ENCODE results near the gene TBC1D12. TPM values are rescaled to one million over a fixed set of nuclear protein-coding genes. Genes with fewer than 3 reads are reported as not detected.

Gene TBC1D12
- total RNA-seq, 1 donor from 2014 or later = 5.1 TPM

GRCh38 chr10:94430701-94431100 lies 28.4 kb downstream of the TBC1D12 start:
- no peak for TF ChIP-seq CTCF (IDR thresholded peaks at IDR 0.05; ENCODE audit: partially characterized antibody, unreplicated experiment)
- H3K4me3 Mint-ChIP-seq (ENCODE audit: unreplicated experiment) = no peak overlapping the region

GRCh38 chr10:94432443-94432842 lies 30.1 kb downstream of the TBC1D12 start:
- H3K9me3 Mint-ChIP-seq (ENCODE audit: unreplicated experiment) = peaks cover under 1% of the 10 kb centered on the region
- no peak overlapping the region for H3K27ac Mint-ChIP-seq (ENCODE audit: unreplicated experiment)
- no peaks in the 10 kb centered on the region for H3K4me1 Mint-ChIP-seq (ENCODE audit: low read depth, unreplicated experiment)
- H3K27me3 Mint-ChIP-seq (ENCODE audit: unreplicated experiment) = no peaks in the 10 kb centered on the region
- no peak overlapping the region for H3K4me3 Mint-ChIP-seq (ENCODE audit: unreplicated experiment)
- no peak for TF ChIP-seq CTCF (IDR thresholded peaks at IDR 0.05; ENCODE audit: partially characterized antibody, unreplicated experiment)
- peaks cover under 1% of the 10 kb centered on the region for H3K36me3 Mint-ChIP-seq (ENCODE audit: unreplicated experiment)
- DNase-seq = no peak

More at GRCh38 chr10:94430701-94431100, 28.4 kb downstream of the TBC1D12 start:
- peaks cover 2% of the 10 kb centered on the region for H3K9me3 Mint-ChIP-seq (ENCODE audit: unreplicated experiment)
- peaks cover 4% of the 10 kb centered on the region for H3K36me3 Mint-ChIP-seq (ENCODE audit: unreplicated experiment)
- no peak overlapping the region for H3K27ac Mint-ChIP-seq (ENCODE audit: unreplicated experiment)
- H3K4me1 Mint-ChIP-seq (ENCODE audit: low read depth, unreplicated experiment) = no peaks in the 10 kb centered on the region
- no peak for DNase-seq
- peaks cover 1% of the 10 kb centered on the region for H3K27me3 Mint-ChIP-seq (ENCODE audit: unreplicated experiment)

GRCh38 chr10:94439275-94439861 lies 37.0 kb downstream of the TBC1D12 start:
- Mint-ChIP-seq H3K4me3 (ENCODE audit: unreplicated experiment) (no peak overlapping the region), H3K4me1 (ENCODE audit: low read depth, unreplicated experiment) (no peaks in the 10 kb centered on the region), H3K36me3 (ENCODE audit: unreplicated experiment) (peaks cover 4% of the 10 kb centered on the region), H3K27ac (ENCODE audit: unreplicated experiment) (no peak overlapping the region), H3K9me3 (ENCODE audit: unreplicated experiment) (peaks cover 2% of the 10 kb centered on the region), H3K27me3 (ENCODE audit: unreplicated experiment) (no peaks in the 10 kb centered on the region)
- DNase-seq = no peak
- no peak for TF ChIP-seq CTCF (IDR thresholded peaks at IDR 0.05; ENCODE audit: partially characterized antibody, unreplicated experiment)

- no peaks in the 10 kb centered on the region for H3K4me1 Mint-ChIP-seq (ENCODE audit: low read depth, unreplicated experiment)
- DNase-seq = no peak
- H3K27ac Mint-ChIP-seq (ENCODE audit: unreplicated experiment) = no peak overlapping the region
- H3K27me3 Mint-ChIP-seq (ENCODE audit: unreplicated experiment) = no peaks in the 10 kb centered on the region
- H3K9me3 Mint-ChIP-seq (ENCODE audit: unreplicated experiment) = peaks cover 2% of the 10 kb centered on the region
- no peak for TF ChIP-seq CTCF (IDR thresholded peaks at IDR 0.05; ENCODE audit: partially characterized antibody, unreplicated experiment)
- peaks cover 4% of the 10 kb centered on the region for H3K36me3 Mint-ChIP-seq (ENCODE audit: unreplicated experiment)
- H3K4me3 Mint-ChIP-seq (ENCODE audit: unreplicated experiment) = no peak overlapping the region
Measured at GRCh38 chr10:94440096-94440495, 37.8 kb downstream of the TBC1D12 start.

GRCh38 chr10:94443047-94443446 lies 40.7 kb downstream of the TBC1D12 start:
- no peak for DNase-seq
- TF ChIP-seq CTCF (IDR thresholded peaks at IDR 0.05; ENCODE audit: partially characterized antibody, unreplicated experiment) = no peak
- no peak overlapping the region for H3K27ac Mint-ChIP-seq (ENCODE audit: unreplicated experiment)
- no peak overlapping the region for H3K4me3 Mint-ChIP-seq (ENCODE audit: unreplicated experiment)
- H3K27me3 Mint-ChIP-seq (ENCODE audit: unreplicated experiment) = no peaks in the 10 kb centered on the region
- no peaks in the 10 kb centered on the region for H3K4me1 Mint-ChIP-seq (ENCODE audit: low read depth, unreplicated experiment)
- peaks cover 2% of the 10 kb centered on the region for H3K9me3 Mint-ChIP-seq (ENCODE audit: unreplicated experiment)
- H3K36me3 Mint-ChIP-seq (ENCODE audit: unreplicated experiment) = no peaks in the 10 kb centered on the region
